GM18505 (cell line): ENCODE results near the gene ZBTB20.
"Not testable (repeated sequence)": the region's sequence is repeated elsewhere in the genome, so short reads cannot be mapped to it uniquely, and the experiment has no call there.

Source experiments
- ATAC-seq: cut with Tn5 transposase; IDR thresholded peaks from one replicate; pipeline ENCODE4 v1.9.1; 2021; ENCODE audit not compliant: unreplicated experiment
- POLR2A ChIP-seq: IDR thresholded peaks from 4 replicates; pipeline ENCODE4 v1.6.1; 2011; ENCODE audit warnings: borderline replicate concordance; ENCODE audit not compliant: insufficient read depth, insufficient read length; ENCODE audit errors: extremely low read depth

ZBTB20 gene

DNA sequence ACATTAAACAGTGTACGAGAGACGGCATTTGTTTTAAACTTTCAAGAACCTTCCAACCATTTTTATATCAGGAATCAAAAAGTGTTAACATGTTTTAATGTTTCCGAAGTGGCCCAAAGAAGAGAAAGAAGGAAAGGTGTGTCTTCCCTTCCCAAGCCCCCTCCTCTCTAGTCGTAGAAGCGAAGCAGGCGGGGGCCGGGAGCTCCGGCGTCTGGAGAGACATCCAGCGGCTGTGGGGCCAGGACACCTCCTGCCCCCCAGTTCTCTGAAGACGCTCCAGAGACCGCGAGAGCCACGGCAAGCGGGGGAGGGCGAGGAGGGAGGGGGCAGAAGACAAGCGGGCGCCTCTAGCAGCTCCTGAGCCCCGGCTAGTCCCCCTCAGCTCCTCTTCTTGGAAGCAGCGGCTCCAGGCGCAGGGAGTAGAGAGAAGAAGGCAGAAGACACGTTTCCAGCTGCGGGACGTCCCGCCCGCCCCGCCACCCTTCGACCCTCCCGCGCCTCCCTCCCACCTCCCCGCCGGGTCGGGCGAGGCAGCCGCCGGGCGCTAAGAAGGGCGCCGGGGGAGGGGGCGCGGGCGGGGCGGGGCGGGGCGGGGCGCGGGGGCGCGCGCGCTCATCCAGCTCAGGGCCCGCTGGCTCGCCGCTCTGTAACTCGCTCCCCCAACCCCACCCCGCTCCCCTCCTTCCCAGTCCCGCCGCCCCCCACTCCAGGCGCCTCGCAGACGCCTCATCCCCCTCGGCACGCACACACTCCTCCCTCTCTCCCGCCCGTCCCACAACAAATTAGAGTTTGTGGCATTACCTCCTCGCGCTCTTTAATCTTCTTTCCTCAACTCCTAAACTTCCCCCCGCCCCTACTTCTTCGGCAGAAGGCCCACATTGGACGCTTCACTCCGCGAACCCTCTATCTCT, at the start of gene ZBTB20:
Gene ZBTB20, minus strand, starts transcription at position 871 of the 911 bp plus-strand sequence.
- peak; percentile 69 for TF ChIP-seq POLR2A
- ATAC-seq, result peak; percentile 34

- ATAC-seq, result no peak
- TF ChIP-seq POLR2A, result no peak
Measured at GRCh38 chr3:115194476-115194875, 47.4 kb upstream of the ZBTB20 start.

GRCh38 chr3:115190747-115191146, 43.7 kb upstream of the ZBTB20 start:
- ATAC-seq, result no peak
- no peak for TF ChIP-seq POLR2A

GRCh38 chr3:115187149-115187757, 40.2 kb upstream of the ZBTB20 start:
- peak; percentile 100 for ATAC-seq
- TF ChIP-seq POLR2A, result no peak

DNA sequence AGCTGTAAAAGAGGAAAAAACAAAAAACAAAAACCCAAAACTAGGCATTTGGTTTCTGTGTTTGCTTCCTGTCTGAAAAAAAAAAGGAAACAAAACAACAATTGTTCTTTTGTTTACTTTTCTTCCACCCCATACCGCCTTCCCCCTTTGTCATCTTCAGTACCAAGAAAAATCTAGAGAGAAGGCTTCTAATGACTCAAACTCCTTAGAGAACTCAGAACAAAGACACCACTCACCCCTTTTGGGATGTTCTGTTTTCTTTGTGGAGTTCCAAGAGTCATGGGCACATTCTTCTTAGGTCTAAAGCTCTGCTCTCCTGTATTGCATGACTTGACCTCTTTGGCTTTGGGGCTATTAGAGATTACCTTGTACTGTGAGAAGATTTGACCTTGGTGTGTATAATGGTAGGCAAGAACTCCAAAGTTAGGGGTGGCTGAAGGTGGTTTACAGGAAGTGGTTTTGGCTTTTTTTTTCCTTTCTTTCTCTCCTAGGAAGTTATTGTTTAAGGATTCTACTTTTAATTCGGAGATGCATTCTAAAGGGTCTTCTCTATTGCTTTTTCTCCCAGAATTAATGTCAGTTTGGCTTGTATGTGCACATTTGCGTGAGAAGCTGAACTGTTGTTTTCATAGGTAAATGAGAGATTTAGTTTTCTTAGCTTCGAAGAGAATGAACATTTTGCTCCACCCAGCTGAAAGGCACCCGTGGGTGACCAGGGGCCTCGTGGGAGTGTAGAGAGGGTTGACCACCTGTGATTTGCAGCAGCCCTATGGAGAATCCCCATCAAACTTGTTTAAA, 39.5 kb upstream of the ZBTB20 start:
- no peak for TF ChIP-seq POLR2A
- peak; percentile 23 for ATAC-seq

DNA sequence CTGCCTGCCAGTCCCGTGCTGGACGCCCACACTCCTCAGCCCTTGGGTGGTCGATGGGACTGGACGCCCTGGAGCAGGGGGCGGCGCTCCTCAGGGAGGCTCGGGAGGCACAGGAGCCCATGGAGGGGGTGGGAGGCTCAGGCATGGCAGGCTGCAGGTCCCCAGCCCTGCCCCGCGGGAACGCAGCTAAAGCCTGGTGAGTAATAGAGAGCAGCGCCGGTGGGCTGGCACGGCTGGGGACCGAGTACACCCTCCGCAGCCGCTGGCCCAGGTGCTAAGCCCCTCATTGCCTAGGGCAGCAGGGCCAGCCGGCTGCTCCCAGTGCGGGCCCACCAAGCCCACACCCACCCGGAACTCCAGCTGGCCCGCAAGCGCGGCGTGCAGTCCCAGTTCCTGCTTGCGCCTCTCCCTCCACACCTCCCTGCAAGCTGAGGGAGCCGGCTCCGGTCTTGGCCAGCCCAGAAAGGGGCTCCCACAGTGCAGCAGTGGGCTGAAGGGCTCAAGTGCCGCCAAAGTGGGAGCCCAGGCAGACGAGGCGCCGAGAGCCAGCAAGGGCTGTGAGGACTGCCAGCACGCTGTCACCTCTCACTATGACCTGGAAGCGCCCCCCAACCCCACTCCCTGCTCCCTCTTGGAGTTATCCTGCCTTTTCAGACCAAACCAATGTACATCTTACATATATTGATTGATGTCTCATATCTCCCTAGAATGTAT, 37.9 kb upstream of the ZBTB20 start:
- ATAC-seq, result not testable (repeated sequence)

GRCh38 chr3:115178930-115179329, 31.8 kb upstream of the ZBTB20 start:
- ATAC-seq, result not testable (repeated sequence)

DNA sequence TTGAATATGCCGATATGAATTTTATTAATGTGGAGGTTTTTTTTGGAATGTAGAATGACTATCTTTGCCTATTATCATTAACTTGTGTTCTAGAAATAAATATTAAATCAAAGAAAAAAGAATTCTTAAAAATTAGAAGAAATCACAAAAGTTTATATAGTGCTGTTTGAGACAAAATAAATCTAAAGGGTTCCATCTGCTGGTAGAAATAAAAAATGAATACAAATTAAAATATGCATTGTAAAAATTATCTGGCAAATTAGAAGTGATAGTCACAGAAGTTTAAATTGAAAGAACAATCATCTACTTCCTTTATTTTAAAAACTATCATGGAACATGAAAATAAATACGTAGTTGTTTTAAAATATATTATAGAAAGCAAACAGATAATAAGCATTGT, 22.7 kb upstream of the ZBTB20 start:
- no peak for ATAC-seq
- TF ChIP-seq POLR2A, result no peak

- TF ChIP-seq POLR2A, result no peak
- no peak for ATAC-seq
Measured at GRCh38 chr3:115165701-115166100, 18.6 kb upstream of the ZBTB20 start.

- TF ChIP-seq POLR2A, result no peak
- no peak for ATAC-seq
Measured at GRCh38 chr3:115165266-115165665, 18.2 kb upstream of the ZBTB20 start.

GRCh38 chr3:115164374-115165221, 17.5 kb upstream of the ZBTB20 start:
- no peak for ATAC-seq
- TF ChIP-seq POLR2A, result no peak

DNA sequence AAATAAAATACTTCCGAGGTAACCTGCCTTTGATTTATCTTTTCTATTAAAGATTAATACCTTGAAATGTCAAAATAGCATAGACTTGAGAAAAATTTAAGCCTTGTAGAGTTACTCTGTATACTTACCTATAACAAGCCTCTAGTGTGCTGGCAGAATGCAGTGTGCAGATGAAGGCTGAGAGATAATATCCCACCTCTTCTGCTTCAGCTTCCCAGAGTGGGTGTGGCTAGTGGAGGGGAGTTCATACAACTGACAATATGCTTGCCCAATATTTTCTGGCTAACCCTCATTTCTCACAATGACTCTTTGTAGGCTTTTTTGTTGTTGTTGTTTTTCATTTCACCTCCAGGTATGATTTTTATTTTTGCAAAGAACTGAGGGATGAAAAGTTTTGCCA, 15.7 kb upstream of the ZBTB20 start:
- ATAC-seq, result no peak

DNA sequence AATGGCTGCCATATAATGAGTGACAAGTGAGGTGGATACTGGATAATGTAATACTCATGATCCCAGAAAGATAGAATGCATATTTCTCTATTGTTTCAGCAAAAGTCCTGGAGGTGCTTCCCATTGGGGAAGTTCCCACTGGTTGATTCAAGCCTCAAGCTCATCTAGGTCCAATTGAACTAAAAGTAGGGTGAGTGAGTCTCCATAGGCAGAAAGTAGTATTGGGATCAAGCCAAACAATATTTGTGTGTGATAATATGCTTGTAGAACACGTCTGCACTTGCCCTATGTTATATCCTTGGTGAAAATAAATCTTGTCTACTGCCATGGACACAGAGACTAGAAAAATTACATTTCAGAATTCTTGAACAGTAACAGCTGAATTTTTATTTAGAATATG, 14.8 kb upstream of the ZBTB20 start:
- TF ChIP-seq POLR2A, result no peak
- ATAC-seq, result no peak

More for the DNA sequence above, 15.7 kb upstream of the ZBTB20 start:
- no peak for TF ChIP-seq POLR2A
